Panc1 (cell line): ENCODE measurements around the gene MTHFS. TPM values are rescaled to one million over a fixed set of nuclear protein-coding genes. Genes with fewer than 3 reads are reported as not detected.
"Not testable (repeated sequence)": the region's sequence is repeated elsewhere in the genome, so short reads cannot be mapped to it uniquely, and the experiment has no call there.

Experiments used
- ATAC-seq: fragments of 200-7000 bp; cut with Tn5 transposase; 2 replicates; pipeline ENCODE4 v1.9.1; 2020; ENCODE audit warnings: mild to moderate bottlenecking, moderate library complexity
- BruUV-seq: library from RNA; stranded (reverse); fragments of 400-500 nt; replicated peaks from 2 replicates; lab custom pipeline; 2021; lab: Mats Ljungman, UMichigan
- CTCF ChIA-PET: fragments of 300-600 bp; sonication (Branson Sonifier 250); formaldehyde crosslinking; loops from one replicate; lab custom pipeline; 2022; ENCODE audit warnings: antibody characterized with exemption; lab: Charles Lee
- POLR2A ChIA-PET: fragments of 300-600 bp; sonication (Branson Sonifier 250); formaldehyde crosslinking; loops from one replicate; lab custom pipeline; 2022; ENCODE audit warnings: antibody characterized with exemption; lab: Charles Lee
- DNase-seq: peaks from one replicate; pipeline ENCODE4 v3.0.0-alpha.2; 2010; ENCODE audit warnings: low read depth, low spot score
- H3K27ac ChIP-seq: 2 replicates; pipeline ENCODE4 v1.5.1; 2011; ENCODE audit warnings: mild to moderate bottlenecking, low read length, inconsistent platforms
- H3K27me3 ChIP-seq: fragments of 200-500 bp; sonication (Bioruptor generic); 2 replicates; pipeline ENCODE4 v1.6.0; 2014; ENCODE audit warnings: low read length, inconsistent platforms; ENCODE audit not compliant: control insufficient read depth, insufficient read depth
- H3K36me3 ChIP-seq: fragments of 200-500 bp; sonication (Bioruptor generic); 2 replicates; pipeline ENCODE4 v1.5.1; 2014; ENCODE audit warnings: inconsistent platforms, mild to moderate bottlenecking, low read length, moderate library complexity; ENCODE audit not compliant: control insufficient read depth, insufficient read depth
- H3K4me1 ChIP-seq: 2 replicates; pipeline ENCODE4 v1.5.1; 2011; ENCODE audit warnings: inconsistent platforms, mild to moderate bottlenecking, low read length, moderate library complexity; ENCODE audit not compliant: control insufficient read depth, insufficient read depth
- H3K4me3 ChIP-seq, 2 experiments: 2 replicates each; pipeline ENCODE4 v1.5.1; 2011 to 2012; ENCODE audit warnings: low read depth in 2 of 2, low read length in 2 of 2, mild to moderate bottlenecking in 2 of 2, inconsistent platforms in 1 of 2, moderate library complexity in 1 of 2
- H3K9me3 ChIP-seq: fragments of 200-500 bp; sonication (Bioruptor generic); 2 replicates; pipeline ENCODE4 v1.5.1; 2014; ENCODE audit warnings: low read depth, mild to moderate bottlenecking, inconsistent platforms, low read length, moderate library complexity; ENCODE audit not compliant: control insufficient read depth, insufficient read depth
- CTCF ChIP-seq: fragments of 450-650 bp; IDR thresholded peaks from 2 replicates; pipeline ENCODE4 v1.5.1; 2017; ENCODE audit warnings: mild to moderate bottlenecking
- POLR2AphosphoS5 ChIP-seq: IDR thresholded peaks from 2 replicates; pipeline ENCODE4 v1.6.1; 2012; ENCODE audit warnings: mild to moderate bottlenecking, low read depth, low read length, moderate library complexity
- REST ChIP-seq, 2 experiments: IDR thresholded peaks; 2 replicates each; pipeline ENCODE4 v1.6.1; 2011 to 2012; ENCODE audit warnings: low read depth in 2 of 2, control low read depth in 1 of 2, low read length in 1 of 2, mild to moderate bottlenecking in 1 of 2, moderate library complexity in 1 of 2; ENCODE audit not compliant: insufficient read depth in 1 of 2
- SIN3A ChIP-seq: IDR thresholded peaks from 2 replicates; pipeline ENCODE4 v1.6.1; 2012; ENCODE audit warnings: low read depth, mild to moderate bottlenecking, low read length, moderate library complexity, borderline replicate concordance; ENCODE audit not compliant: insufficient read depth
- TCF7L2 ChIP-seq: IDR thresholded peaks from 2 replicates; pipeline ENCODE4 v1.6.1; 2011; ENCODE audit warnings: mild to moderate bottlenecking, low read depth, low read length, inconsistent platforms
- in situ Hi-C: cut with HindIII; loops from 2 replicates; pipeline ENCODE4 v1.10.0; 2016; ENCODE audit warnings: low sequenced_read_pairs, low pct_unique_long_range_greater_than_20kb
- intact Hi-C: fragments of 100-400 bp; cut with micrococcal nuclease; formaldehyde crosslinking; loops from one replicate; pipeline ENCODE4 v1.10.0; 2022; ENCODE audit not compliant: unreplicated experiment
- total RNA-seq: library from RNA; stranded (reverse); gene quantifications from one replicate; pipeline ENCODE4 v1.2.1, GENCODE V29; 2021; ENCODE audit not compliant: unreplicated experiment

MTHFS gene
- total RNA-seq, 1 experiment from 2014 or later: 50.0 TPM

GRCh38 chr15:79930516-79930915 is 33.7 kb upstream of the MTHFS start:
- no peak overlapping the region for H3K27ac ChIP-seq
- no peak for ATAC-seq
- BruUV-seq: no TSS peak

GRCh38 chr15:79929412-79929811 is 32.6 kb upstream of the MTHFS start:
- TF ChIP-seq SIN3A: no peak
- TF ChIP-seq CTCF: no peak
- no peak for TF ChIP-seq REST (IDR thresholded peaks at IDR 0.05; ENCODE audit: insufficient read depth in 1 of 2, low read depth in 2 of 2, low read length in 1 of 2)
- no peak for TF ChIP-seq POLR2AphosphoS5
- TF ChIP-seq TCF7L2: no peak
- Histone ChIP-seq H3K27me3 (no peaks in the 10 kb centered on the region), H3K4me1 (0 out of 2 replicates have a peak, but pooled peaks cover under 1% of the 10 kb centered on the region), H3K36me3 (no peaks in the 10 kb centered on the region), H3K27ac (no peak overlapping the region), H3K9me3 (no peaks in the 10 kb centered on the region), H3K4me3 (no peak overlapping the region)
- in situ Hi-C loops (no loop called here), intact Hi-C loops (no loop called here)
- ChIA-PET POLR2A (no interaction called here), CTCF (interaction anchor here (1.0 kb wide), 1 partner anchor 38 kb away, joined by 5 read pairs; no protein-coding TSS in a partner anchor)
- DNase-seq (no peak), ATAC-seq (no peak)
- no TSS peak for BruUV-seq

More at GRCh38 chr15:79930516-79930915, 33.7 kb upstream of the MTHFS start:
- Histone ChIP-seq H3K27me3 (no peaks in the 10 kb centered on the region), H3K36me3 (no peaks in the 10 kb centered on the region), H3K4me3 (no peak overlapping the region), H3K4me1 (no peaks in the 10 kb centered on the region), H3K9me3 (no peaks in the 10 kb centered on the region)
- in situ Hi-C loops: no loop called here
- intact Hi-C loops: no loop called here
- ChIA-PET POLR2A (no interaction called here), CTCF (no interaction called here)
- no peak for TF ChIP-seq TCF7L2
- TF ChIP-seq SIN3A: no peak
- no peak for TF ChIP-seq REST (IDR thresholded peaks at IDR 0.05; ENCODE audit: insufficient read depth in 1 of 2, low read depth in 2 of 2, low read length in 1 of 2)
- no peak for TF ChIP-seq CTCF
- TF ChIP-seq POLR2AphosphoS5: no peak
- no peak for DNase-seq

GRCh38 chr15:79926116-79926515 is 29.3 kb upstream of the MTHFS start:
- H3K4me3 ChIP-seq, H3K9me3 ChIP-seq, H3K27me3 ChIP-seq, intact Hi-C loops, CTCF ChIA-PET, BruUV-seq, H3K36me3 ChIP-seq, H3K4me1 ChIP-seq, in situ Hi-C loops, DNase-seq, H3K27ac ChIP-seq, POLR2A ChIA-PET, ATAC-seq: not testable (repeated sequence)
